ENCODE measurements around the gene TFEB. TPM values are rescaled to one million over a fixed set of nuclear protein-coding genes. Genes with fewer than 3 reads are reported as not detected.

Gene TFEB
- total and polyA plus RNA-seq, 7 donors = 16.1 to 65.2 (median 40.9) TPM

DNA sequence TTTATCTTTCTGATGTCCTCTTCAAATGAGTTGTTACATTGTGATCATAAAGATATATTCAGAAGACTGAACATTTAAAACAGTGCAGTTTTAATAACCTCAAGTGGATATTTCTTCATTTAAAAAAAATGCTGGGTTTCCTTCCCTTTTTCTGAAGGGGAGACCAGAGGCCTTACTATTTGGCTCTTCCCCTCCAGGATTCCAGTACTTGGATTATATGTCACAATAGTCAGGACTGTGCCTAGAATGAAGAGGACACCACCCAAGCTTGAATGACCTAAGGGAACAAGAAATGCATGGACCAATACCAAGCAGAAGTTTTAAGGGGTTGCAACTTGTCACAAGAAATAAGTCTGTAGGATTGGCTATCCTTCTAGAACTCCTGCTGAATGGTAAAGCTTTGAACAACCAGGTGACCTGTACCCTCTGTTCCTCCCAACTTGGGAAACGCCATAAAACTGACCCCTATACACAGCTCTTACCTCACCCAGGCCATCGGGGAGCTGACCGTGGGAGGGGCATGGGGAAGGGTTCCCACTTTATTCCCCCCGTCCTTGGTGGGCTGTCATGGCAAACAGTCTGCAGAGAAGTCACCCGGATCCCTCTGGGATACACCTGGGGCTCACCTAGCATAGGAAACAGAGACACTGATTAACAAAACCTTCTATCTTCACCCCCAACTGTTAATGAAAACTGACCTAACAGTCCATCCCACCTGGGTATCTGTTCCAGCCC is 42.3 kb upstream of the TFEB start:
- Histone ChIP-seq H3K27ac (no peak overlapping the region), H3K27me3 (ENCODE audit: insufficient read depth in 3 of 3, low read length in 2 of 3) (no peaks in the 10 kb centered on the region), H3K4me3 (no peak overlapping the region), H3K4me1 (peaks cover 10% of the 10 kb centered on the region), H3K36me3 (ENCODE audit: insufficient read depth in 1 of 2, low read depth in 1 of 2) (peaks cover 6 to 38% of the 10 kb centered on the region in 2 donors), H3K9me3 (no peaks in the 10 kb centered on the region)
- 84 to 88% (median 86%) methylated on average over 5 of the region's 5 CpGs for WGBS, 3 donors
- intact Hi-C loops (cut with DNase I) = loop anchor here (2.0 to 10.0 kb wide), 6 partner anchors 40 to 410 kb away; partner anchors contain the start of gene TFEB (in 1 of the 2)
- TF ChIP-seq, protein P1, sequence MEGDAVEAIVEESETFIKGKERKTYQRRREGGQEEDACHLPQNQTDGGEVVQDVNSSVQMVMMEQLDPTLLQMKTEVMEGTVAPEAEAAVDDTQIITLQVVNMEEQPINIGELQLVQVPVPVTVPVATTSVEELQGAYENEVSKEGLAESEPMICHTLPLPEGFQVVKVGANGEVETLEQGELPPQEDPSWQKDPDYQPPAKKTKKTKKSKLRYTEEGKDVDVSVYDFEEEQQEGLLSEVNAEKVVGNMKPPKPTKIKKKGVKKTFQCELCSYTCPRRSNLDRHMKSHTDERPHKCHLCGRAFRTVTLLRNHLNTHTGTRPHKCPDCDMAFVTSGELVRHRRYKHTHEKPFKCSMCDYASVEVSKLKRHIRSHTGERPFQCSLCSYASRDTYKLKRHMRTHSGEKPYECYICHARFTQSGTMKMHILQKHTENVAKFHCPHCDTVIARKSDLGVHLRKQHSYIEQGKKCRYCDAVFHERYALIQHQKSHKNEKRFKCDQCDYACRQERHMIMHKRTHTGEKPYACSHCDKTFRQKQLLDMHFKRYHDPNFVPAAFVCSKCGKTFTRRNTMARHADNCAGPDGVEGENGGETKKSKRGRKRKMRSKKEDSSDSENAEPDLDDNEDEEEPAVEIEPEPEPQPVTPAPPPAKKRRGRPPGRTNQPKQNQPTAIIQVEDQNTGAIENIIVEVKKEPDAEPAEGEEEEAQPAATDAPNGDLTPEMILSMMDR (IDR thresholded peaks at IDR 0.05) = no peak
- no peak for ATAC-seq
- no peak for DNase-seq

DNA sequence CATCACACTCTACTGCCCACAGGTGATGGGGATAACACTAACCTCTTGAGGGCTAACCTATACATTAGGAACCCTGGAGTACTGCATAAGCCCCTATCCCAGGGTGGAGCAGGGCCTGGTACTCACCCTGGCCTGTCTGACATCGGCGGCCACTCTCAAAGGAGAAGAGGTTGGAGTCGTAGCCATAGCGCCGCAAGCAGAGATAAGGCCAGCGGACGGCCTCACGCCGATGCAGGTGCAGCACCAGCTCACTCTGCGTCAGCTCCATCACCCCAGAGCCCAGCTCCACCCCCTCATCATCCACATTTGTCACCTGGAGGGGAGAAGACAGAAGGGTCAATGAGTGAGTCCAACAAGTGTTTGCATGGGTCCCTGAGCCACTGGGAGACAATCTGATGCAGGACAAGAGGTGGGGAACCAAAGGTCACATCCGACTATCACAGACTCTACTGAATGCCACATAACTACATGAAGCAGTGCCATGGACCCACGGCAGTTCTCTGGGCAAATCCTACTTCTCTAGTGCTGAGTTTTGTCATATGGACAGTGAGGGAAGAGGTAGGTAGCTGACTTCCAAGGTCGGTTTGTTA is 40.0 kb upstream of the TFEB start:
- 92 to 96% (median 93%) methylated on average over 13 of the region's 13 CpGs for WGBS, 3 donors

DNA sequence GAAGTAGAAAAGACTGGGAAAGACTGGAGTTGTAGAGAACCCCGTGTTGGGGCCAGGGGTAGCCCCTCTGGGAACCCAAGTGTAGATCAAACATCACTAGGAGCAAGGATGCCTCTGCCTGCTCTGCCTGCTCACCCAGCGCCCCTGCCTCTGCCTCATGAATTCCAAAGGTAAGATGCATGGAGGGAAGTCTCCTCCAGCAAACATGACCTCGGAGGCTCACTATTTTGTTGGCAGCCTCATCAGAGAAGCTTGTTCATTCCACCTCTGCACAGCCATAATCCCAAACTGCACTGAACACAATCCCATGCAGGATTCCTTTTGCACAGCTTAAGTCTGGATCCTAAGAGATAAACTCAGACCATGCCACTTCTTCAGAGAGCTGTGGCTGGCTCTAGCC is 39.4 kb upstream of the TFEB start:
- ATAC-seq (no peak), DNase-seq (no peak)
- Histone ChIP-seq H3K27ac (no peak overlapping the region), H3K27me3 (ENCODE audit: insufficient read depth in 3 of 3, low read length in 2 of 3) (no peaks in the 10 kb centered on the region), H3K4me3 (no peak overlapping the region), H3K4me1 (peaks cover 7% of the 10 kb centered on the region), H3K36me3 (ENCODE audit: insufficient read depth in 1 of 2, low read depth in 1 of 2) (peaks cover 11 to 66% of the 10 kb centered on the region in 2 donors), H3K9me3 (no peaks in the 10 kb centered on the region)
- intact Hi-C loops (cut with DNase I) = loop anchor here (5.0 to 10.0 kb wide), 4 partner anchors 38 to 408 kb away; partner anchors contain the start of gene TFEB (in 1 of the 2)
- 79 to 98% (median 90%) methylated on average over 3 of the region's 3 CpGs for WGBS, 3 donors
- TF ChIP-seq, protein P1 (IDR thresholded peaks at IDR 0.05) = no peak

More for the DNA sequence above, 40.0 kb upstream of the TFEB start:
- ATAC-seq = no peak
- DNase-seq = no peak
- Histone ChIP-seq H3K9me3 (no peaks in the 10 kb centered on the region), H3K4me1 (peaks cover 7% of the 10 kb centered on the region), H3K36me3 (ENCODE audit: insufficient read depth in 1 of 2, low read depth in 1 of 2) (peaks cover 11 to 60% of the 10 kb centered on the region in 2 donors), H3K27me3 (ENCODE audit: insufficient read depth in 3 of 3, low read length in 2 of 3) (no peaks in the 10 kb centered on the region), H3K4me3 (no peak overlapping the region), H3K27ac (no peak overlapping the region)
- TF ChIP-seq, protein P1 (IDR thresholded peaks at IDR 0.05) = no peak
- intact Hi-C loops (cut with DNase I) = loop anchor here (5.0 to 10.0 kb wide), 4 partner anchors 38 to 408 kb away; partner anchors contain the start of gene TFEB (in 1 of the 2)

DNA sequence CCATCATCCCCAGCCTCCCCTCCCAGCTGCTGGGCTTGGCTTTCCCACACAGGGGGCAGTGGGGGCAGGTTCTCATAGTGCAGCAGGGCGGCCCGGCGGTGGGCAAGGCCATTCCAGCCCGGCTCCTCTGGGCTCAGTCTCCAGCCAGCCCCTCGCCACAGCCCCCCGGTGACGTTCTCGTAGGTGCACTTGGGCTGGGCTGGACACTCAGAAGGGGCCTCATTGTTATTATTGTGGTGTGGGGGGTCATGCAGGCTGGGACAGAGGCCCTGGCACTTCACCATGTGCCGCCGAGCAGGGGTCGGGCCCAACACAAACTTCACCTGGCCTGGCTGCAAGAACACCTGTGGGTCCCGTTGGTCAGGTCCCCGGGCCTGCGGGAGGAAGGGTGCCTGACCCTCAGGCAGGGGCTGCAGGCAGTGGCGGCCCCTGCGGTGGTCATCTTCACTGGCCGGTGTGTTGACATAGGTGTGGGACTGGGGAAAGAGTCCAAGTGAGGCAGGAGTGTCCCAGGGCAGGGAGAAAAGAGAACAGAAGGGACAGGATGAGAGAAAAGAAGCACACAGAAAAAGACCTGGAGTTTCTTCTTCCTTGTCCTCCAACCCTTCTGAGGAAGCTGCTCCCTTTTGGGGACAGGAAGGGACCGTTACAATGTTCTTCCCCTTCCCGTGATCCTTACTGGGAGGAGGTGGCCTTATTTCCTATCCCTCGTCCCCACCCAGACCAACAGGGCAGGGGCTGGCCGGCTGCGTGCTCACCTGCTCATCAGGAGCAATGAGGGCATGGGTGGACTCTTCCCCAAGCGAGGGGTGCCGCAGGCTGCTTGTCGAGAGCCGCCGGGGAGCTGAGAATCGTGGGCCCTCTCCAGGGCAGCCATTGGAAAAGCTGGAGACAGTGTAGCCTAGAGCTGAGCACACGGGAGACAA is 35.9 kb upstream of the TFEB start:
- H3K36me3 ChIP-seq (ENCODE audit: insufficient read depth in 1 of 2, low read depth in 1 of 2) = peaks cover 11 to 65% of the 10 kb centered on the region in 2 donors
- H3K27ac ChIP-seq = no peak overlapping the region
- intact Hi-C loops (cut with DNase I) = loop anchor here in 1 of 2 donors (10.0 kb wide), 1 partner anchor 67 kb away; no protein-coding TSS in a partner anchor
- no peaks in the 10 kb centered on the region for H3K9me3 ChIP-seq
- no peaks in the 10 kb centered on the region for H3K27me3 ChIP-seq (ENCODE audit: insufficient read depth in 3 of 3, low read length in 2 of 3)
- DNase-seq (no peak), ATAC-seq (no peak)
- TF ChIP-seq, protein P1 (IDR thresholded peaks at IDR 0.05) = no peak
- no peak overlapping the region for H3K4me3 ChIP-seq
- 87 to 90% (median 89%) methylated on average over 29 of the region's 29 CpGs for WGBS, 3 donors
- no peaks in the 10 kb centered on the region for H3K4me1 ChIP-seq

All from psoas muscle (tissue), 8 donors.